WTC11 (cell line): ENCODE data around the gene EPSTI1.

ENCODE experiments used
- ATF6 ChIP-seq: sonication (generic); formaldehyde crosslinking; IDR thresholded peaks from 2 replicates; pipeline ENCODE4 v1.8.1; 2023; ENCODE audit warnings: mild to moderate bottlenecking, missing genetic modification reagents
- MXD4 ChIP-seq: fragments of 250-450 bp; sonication (Bioruptor Pico); IDR thresholded peaks from 2 replicates; pipeline ENCODE4 v1.8.0; 2021; ENCODE audit warnings: mild to moderate bottlenecking, moderate library complexity, borderline replicate concordance
- NR3C1 ChIP-seq: sonication (generic); formaldehyde crosslinking; conservative IDR thresholded peaks from 2 replicates; pipeline ENCODE4 v1.8.1; 2023; ENCODE audit warnings: low read depth, mild to moderate bottlenecking, missing genetic modification reagents
- SP1 ChIP-seq: sonication (generic); formaldehyde crosslinking; conservative IDR thresholded peaks from 2 replicates; pipeline ENCODE4 v1.8.1; 2022; ENCODE audit warnings: missing genetic modification reagents
- TEAD4 ChIP-seq: sonication (generic); formaldehyde crosslinking; IDR thresholded peaks from 2 replicates; pipeline ENCODE4 v1.8.0; 2022; ENCODE audit warnings: mild to moderate bottlenecking, missing genetic modification reagents
- USF1 ChIP-seq: sonication (generic); formaldehyde crosslinking; IDR thresholded peaks from 2 replicates; pipeline ENCODE4 v1.8.0; 2022; ENCODE audit warnings: mild to moderate bottlenecking, missing genetic modification reagents
- TF ChIP-seq, protein P1 (sequence below): fragments of 200-600 bp; IDR thresholded peaks from 2 replicates; pipeline ENCODE4 v1.8.0; 2022; ENCODE audit warnings: antibody characterized with exemption

DNA sequence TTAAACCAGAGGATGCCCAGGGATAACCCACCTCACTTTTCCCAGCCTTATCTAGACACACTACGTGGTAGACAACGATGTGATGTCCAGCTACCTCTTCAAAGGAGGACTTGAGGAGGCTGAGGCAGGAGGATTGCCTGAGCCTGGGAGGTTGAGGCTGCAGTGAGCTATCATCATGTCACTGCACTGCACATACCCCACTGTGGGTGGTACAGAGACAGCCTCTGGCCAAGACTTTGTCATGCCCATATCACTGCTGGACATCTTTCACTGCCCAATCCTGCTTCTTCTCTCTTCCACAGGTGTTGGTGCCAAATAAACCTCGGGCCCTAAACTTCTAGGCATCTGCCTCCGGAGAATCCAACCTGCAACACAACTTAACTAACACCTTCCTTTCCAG, 124.8 kb downstream of the EPSTI1 start:
- TF ChIP-seq SP1 (no peak), USF1 (no peak), ATF6 (CRISPR knock-in tag) (no peak), NR3C1 (CRISPR knock-in tag) (no peak), MXD4 (CRISPR knock-in tag) (no peak), TEAD4 (no peak)
- TF ChIP-seq, protein P1, sequence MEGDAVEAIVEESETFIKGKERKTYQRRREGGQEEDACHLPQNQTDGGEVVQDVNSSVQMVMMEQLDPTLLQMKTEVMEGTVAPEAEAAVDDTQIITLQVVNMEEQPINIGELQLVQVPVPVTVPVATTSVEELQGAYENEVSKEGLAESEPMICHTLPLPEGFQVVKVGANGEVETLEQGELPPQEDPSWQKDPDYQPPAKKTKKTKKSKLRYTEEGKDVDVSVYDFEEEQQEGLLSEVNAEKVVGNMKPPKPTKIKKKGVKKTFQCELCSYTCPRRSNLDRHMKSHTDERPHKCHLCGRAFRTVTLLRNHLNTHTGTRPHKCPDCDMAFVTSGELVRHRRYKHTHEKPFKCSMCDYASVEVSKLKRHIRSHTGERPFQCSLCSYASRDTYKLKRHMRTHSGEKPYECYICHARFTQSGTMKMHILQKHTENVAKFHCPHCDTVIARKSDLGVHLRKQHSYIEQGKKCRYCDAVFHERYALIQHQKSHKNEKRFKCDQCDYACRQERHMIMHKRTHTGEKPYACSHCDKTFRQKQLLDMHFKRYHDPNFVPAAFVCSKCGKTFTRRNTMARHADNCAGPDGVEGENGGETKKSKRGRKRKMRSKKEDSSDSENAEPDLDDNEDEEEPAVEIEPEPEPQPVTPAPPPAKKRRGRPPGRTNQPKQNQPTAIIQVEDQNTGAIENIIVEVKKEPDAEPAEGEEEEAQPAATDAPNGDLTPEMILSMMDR = no peak
